GM12892 (cell line): Measurements from ENCODE around the gene KLHL30.

Experiments
- POLR2A ChIP-seq: IDR thresholded peaks from 2 replicates; pipeline ENCODE4 v1.6.1; 2011; ENCODE audit warnings: low read depth, low read length, control low read depth
- TAF1 ChIP-seq: IDR thresholded peaks from 2 replicates; pipeline ENCODE4 v1.6.1; 2011; ENCODE audit warnings: low read depth, mild to moderate bottlenecking, control low read depth, low read length, borderline replicate concordance

DNA sequence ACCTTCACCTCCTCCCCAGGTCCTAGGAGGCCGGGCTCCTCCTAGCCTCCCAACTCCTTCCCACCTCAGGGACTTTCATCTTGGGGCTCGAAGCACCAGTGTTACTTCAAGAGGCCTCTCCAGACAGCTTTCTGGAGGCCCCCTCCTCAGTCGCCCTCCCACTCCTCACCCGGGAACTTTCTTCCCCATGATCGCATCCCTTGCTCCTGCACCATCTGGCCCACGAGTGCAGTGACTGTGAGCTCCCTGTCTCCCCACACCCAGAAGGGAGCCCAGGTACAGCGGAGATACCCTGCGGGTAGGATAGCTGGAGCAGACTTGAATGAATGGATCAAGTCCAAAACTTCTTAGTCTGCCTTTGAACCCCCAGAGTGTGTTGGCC lies 26.4 kb downstream of the KLHL30 start:
- TF ChIP-seq POLR2A, result no peak
- no peak for TF ChIP-seq TAF1
